GM18868 (cell line): Measurements from ENCODE around the gene LRRC27.
A peak's percentile ranks its signal among the peaks of the same experiment; 100 is the strongest.
"Not testable (repeated sequence)": the region's sequence is repeated elsewhere in the genome, so short reads cannot be mapped to it uniquely, and the experiment has no call there.

Source experiments
- ATAC-seq: cut with Tn5 transposase; IDR thresholded peaks from one replicate; pipeline ENCODE4 v1.9.1; 2021; ENCODE audit warnings: mild to moderate bottlenecking, moderate library complexity; ENCODE audit not compliant: unreplicated experiment

Gene LRRC27

DNA sequence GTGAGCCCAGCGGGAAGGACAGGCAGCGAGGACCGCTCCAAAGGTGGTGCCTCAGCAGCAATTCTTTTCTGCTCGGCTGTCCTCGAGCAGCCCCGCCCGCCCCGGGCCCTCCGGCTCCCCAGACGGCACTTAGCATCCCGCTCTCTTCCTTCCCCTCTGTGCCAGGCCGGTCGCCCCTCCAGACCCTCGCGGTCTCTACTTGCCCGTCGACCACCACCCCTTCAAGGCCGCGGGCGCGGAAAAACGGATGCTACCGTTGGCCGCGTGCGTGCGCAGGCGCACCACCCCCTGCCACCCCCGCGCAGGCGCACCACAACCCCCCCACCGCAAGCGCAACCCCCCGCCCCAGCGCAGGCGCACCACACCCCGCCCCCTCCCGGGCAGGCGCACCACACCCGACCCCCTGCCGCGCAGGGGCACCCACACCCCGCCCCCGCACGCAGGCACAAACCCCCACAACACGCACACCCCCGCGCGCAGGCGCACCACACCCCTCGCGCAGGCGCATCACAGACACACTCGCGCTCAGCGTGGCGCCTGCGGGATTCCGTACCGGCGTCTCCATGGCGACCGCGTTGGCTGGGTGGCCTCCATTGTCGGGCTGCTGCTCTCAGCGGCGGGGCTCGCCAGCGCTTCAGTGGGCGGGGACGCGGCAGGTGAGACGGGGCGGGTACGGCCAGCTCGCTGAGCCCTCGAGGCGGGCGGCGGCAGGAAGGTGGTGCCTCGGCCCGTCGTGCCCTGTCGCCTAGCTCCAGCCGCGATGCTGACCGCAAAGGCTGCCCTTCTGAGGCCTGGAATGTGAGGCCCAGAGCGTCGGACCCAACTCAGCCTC, at the start of gene LRRC27:
TSS of gene LRRC27 (plus strand) at position 593 of the 832 bp plus-strand sequence. CDS start 1,332 bp downstream, outside the sequence.
- ATAC-seq, result peak; percentile 69

- ATAC-seq, result no peak
Observed at GRCh38 chr10:132282667-132283603, 49.1 kb upstream of the LRRC27 start.

DNA sequence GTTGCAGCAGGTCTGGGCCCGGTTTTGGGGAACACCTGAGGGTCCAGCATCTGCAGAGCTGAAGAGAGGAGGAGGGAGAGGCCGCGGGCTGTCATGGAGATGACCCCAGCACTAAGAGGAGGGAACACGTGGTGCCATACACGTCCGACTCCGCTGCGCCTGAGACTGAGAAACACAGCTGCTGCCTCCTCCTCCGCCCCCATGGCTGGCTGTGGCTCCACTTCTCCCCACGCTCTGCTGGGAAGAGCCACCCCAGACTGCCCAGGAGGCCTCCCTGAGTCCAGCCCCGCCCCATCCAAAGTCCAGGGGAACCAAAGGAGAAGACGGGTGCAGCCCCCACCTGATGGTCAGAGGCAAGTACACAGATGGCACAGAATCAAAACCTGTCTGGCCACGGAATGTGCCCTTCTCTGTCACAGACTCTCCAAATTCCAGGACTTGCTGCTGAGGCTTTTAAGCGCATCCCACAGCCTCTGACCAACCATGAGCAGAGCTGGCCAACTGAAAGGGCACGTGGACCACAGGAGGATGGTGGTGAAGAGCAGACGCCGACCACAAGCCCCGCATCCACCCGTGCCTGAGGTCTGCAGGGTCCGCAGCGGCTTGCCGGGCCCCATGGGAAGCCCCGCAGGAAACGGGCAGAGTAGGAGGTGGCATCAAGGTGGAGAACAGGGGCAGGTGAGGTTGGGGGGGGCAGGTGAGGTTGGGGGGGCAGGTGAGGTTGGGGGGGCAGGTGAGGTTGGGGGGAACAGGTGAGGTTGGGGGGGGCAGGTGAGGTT, 48.2 kb upstream of the LRRC27 start:
- ATAC-seq, result no peak

DNA sequence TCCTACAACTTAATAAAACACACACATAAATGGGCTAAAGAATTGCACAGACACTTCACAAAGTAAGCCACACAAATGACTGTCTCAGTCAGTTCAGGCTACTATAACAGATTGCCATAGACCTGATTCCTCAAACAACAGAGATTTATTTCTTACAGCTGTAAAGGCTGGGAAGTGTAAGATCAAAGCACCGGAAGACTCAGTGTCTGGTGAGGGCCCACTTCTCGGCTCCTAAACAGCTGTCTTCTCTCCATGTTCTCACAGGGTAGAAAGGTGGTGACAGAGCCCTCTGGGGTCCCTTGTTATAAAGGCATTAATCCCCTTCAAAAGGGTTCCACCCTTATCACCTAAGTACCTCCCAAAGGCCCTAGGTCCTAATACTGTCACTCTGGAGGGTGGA, 42.6 kb upstream of the LRRC27 start:
- ATAC-seq, result no peak

- ATAC-seq, result no peak
Observed at GRCh38 chr10:132290631-132291030, 41.4 kb upstream of the LRRC27 start.

GRCh38 chr10:132291826-132292225, 40.2 kb upstream of the LRRC27 start:
- ATAC-seq, result no peak

DNA sequence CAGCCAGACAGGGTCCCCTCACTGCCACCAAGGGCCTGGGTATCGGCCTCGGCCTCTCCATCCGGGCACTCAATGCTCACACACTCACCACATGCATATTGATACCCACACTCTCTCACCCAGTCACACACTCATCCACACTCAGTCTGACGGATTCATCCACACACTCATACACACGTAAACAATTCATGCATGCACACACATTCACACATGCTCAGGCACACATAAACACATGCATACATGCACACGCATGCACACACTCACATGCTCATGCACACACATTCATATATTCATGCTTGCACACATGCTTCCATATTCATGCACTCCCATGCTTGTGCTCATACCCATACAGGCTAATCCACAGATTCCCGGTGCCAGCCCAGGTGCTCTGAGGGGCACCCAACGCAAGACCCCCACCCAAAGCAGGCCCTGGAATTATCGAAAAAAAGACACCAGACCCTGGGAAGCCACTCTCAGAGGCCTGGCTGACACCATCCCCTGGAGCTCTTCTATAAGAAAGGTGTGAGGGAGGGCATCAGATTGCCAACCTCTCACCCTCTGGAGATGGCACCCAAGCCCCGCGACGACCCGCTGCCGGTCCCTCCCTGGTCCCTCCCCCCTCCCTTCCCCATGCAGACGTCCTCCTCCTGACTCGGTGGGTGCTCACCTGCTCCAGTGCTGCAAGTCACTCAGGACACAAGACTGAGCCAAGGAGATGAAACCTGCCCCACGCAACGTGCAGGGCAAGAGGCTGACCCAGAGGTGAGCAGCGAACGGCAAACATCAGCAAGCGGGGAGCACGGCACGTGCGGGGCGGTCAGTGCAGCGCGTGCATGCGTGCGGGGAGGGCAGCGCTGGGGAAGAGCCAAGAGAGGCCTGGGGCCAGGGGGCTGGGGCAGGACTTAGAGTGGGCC, 39.4 kb upstream of the LRRC27 start:
- ATAC-seq, result no peak

- no peak for ATAC-seq
Observed at GRCh38 chr10:132293201-132293812, 38.7 kb upstream of the LRRC27 start.

DNA sequence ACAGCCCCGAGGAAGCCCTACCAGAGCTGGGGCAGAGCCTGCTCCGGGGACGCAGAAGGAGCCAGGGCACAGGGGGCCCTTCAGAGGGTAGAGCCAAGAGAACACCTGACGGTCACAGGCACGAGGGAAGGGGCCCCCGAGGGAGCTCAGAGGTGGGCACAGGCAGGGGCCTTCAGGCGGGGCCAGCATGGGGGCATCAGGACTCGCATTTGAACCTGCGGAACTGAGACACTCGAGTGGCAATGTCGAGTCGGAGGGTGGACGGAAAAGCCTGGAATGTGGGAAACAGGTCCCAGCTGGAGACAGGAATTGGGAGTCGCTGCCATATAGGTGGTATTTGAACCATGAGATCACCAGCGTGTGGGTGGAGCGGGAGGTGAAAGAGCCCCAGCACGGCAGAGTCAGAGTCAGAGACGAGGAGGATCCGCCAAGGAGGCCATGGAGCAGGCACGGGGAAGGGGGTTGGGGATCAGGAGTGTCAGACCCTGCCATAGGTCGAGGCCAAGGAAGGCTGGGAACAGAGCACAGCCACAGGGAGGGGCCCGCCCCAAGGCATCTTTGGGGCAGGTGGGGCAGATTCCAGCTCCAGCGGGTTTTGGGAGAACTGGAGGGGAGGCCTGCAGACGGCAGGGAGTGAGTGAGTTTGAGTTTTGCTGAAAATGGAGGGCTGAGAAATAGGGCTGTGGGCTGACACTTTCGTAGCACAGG, 38.0 kb upstream of the LRRC27 start:
- ATAC-seq, result no peak

GRCh38 chr10:132294561-132295318, 37.3 kb upstream of the LRRC27 start:
- ATAC-seq, result no peak

- not testable (repeated sequence) for ATAC-seq
Observed at GRCh38 chr10:132295481-132295880, 36.5 kb upstream of the LRRC27 start.

DNA sequence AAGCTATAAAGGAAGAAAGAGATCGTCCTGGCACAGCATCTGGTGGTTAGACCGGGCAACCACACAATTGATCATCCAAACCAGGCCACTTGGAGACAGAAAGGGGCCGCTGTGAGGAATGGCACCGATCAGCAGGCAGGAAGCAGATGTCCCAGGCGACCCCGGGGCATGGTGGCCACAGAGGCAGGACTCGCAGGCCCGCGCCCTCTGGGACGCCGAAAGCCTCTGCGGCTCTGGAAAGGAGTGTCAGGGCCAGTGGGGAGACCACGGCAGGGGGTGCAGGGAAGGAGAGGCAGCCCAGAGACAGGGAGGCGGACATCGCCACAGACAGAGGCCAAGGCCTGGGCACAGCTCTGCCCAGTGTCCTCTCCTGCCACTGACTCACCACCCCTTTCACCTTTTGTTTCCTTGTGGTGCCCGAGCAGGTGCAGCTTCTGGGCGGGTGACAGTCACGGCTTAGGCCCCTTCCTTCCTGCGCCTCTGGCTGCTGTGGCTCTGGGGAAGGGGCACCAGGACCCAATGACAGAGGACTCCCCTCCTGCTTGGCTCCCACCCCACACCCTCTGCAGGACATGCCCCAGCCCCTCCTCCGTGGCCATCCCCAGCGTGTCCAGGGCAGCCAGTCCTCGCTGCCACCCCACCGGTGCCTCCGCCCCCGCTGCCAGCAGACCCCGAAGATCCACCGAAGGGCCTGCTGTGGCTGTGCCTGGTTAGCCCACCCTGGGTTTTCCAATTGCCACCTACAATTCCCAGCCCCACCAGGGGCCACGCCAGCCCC, 35.1 kb upstream of the LRRC27 start:
- no peak for ATAC-seq

GRCh38 chr10:132297526-132297925, 34.5 kb upstream of the LRRC27 start:
- no peak for ATAC-seq

DNA sequence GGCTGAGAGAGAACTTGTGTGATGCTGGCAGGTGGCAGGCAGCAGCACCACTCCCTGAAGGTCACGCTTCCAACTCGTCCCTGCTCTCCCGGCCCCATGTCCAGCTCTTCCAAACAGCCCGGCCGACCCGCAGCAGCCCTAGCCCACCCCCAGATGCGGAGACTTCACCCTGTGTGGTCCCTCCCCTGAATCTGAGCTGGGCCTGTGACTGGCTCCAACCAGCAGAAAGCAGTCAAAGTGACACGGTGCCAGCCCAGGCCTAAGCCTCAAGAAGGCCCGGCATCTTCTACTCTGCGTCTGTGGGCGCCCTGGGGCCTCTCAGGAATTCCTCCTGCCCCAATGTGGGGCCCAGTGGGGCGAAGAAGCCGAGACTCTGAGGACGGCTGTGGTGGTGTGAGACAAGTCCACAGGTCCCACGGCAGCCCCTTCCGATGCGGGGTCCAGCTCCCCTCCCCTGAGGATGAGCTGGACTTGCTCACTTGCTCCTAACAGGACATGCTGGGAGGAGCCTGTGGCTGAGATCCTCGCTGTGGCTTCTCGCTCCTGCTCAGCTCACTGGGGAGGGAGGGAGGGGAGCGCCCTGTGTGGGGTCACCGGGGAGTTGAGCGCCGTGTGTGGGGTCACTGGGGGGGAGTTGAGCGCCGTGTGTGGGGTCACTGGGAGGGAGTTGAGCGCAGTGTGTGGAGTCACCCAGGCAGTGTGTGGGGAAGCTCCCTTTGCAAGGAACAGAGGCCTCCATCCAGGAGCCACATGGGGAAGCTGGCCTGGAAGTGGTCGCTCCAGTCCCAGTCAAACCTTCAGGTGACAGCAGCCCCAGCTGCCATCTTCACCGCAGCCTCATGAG, 33.7 kb upstream of the LRRC27 start:
- ATAC-seq, result no peak

DNA sequence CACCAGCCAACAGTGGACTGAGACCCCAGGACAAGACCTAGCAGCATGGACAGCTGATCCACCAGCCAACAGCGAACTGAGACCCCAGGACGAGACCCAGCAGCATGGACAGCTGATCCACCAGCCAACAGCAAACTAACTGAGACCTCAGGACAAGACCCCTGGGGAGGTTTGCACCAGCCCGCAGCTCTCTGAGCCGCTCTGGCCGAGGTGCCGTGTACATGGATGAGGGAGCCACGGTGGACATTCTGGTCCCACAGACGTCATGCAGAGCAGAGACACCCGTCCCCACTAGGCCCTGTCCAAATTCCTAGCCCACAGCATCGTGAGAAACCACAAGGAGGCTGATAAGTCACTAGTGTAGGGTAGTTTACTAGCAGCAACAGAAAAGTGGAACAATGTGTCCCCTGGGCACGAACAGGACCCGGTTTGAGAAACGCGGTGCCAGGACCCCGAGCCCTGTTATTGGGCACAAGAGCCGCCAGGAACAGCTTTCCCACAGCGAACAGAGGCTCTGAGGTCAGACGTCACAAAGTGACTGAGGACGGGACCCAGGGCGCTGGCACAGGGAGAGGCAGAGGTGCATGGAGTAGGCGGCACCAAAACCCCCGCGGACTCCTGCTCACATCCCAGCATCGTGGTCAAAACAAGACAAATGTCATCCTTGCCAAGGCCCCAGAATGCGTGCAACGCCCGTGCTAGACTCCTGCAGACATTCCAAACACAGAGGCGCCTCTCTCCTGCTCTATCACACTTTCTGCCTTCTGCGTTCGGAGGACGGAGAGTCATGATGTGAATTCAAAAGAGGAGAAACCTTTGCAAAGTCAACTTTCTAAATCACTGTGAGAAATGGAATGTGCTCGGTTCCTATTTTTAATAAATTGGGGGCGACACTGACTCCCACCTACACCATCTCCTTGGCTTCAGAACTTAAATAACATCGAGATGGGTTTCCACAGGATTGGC, 32.3 kb upstream of the LRRC27 start:
- ATAC-seq, result no peak
